SJSA1 (cell line): ENCODE results near the gene BOC. TPM values are rescaled to one million over a fixed set of nuclear protein-coding genes. Genes with fewer than 3 reads are reported as not detected.

ENCODE experiments used
- DNase-seq, 2 experiments: peaks; one replicate each; pipeline ENCODE4 v3.0.0-alpha.2; 2015 to 2020; ENCODE audit warnings: low spot score in 2 of 2, low read depth in 1 of 2
- H3K27ac ChIP-seq: fragments of 250-450 bp; sonication (Bioruptor Pico); 2 replicates; pipeline ENCODE4 v1.5.1; 2020; ENCODE audit warnings: mild to moderate bottlenecking, moderate library complexity
- H3K27me3 ChIP-seq: fragments of 250-450 bp; sonication (Bioruptor Pico); replicated peaks from 2 replicates; pipeline ENCODE4 v1.5.1; 2020; ENCODE audit warnings: mild to moderate bottlenecking, moderate library complexity
- H3K36me3 ChIP-seq: fragments of 250-450 bp; sonication (Bioruptor Pico); 2 replicates; pipeline ENCODE4 v1.5.1; 2020; ENCODE audit warnings: mild to moderate bottlenecking
- H3K4me1 ChIP-seq: fragments of 250-450 bp; sonication (Bioruptor Pico); replicated peaks from 2 replicates; pipeline ENCODE4 v1.6.1; 2021; ENCODE audit warnings: mild to moderate bottlenecking
- H3K4me3 ChIP-seq: fragments of 250-450 bp; sonication (Bioruptor Pico); 2 replicates; pipeline ENCODE4 v1.5.1; 2020; ENCODE audit warnings: mild to moderate bottlenecking
- H3K9me3 ChIP-seq: fragments of 250-450 bp; sonication (Bioruptor Pico); replicated peaks from 2 replicates; pipeline ENCODE4 v1.5.1; 2020; ENCODE audit warnings: mild to moderate bottlenecking
- total RNA-seq: library from RNA; depleted of rRNA; stranded (reverse); fragments of >200 nt; shearing (Covaris generic); gene quantifications from 2 replicates; pipeline ENCODE4 v1.2.3, GENCODE V29; 2014

BOC gene
- total RNA-seq, 1 experiment from 2014 or later: 0.26 TPM

- H3K27me3 ChIP-seq: no peaks in the 10 kb centered on the region
- H3K4me3 ChIP-seq: peak overlapping the region; percentile 17
- H3K9me3 ChIP-seq: no peaks in the 10 kb centered on the region
- peak; percentile 51 to 55 for DNase-seq
- H3K4me1 ChIP-seq: peaks cover 12% of the 10 kb centered on the region
- peak overlapping the region; percentile 60 for H3K27ac ChIP-seq
- H3K36me3 ChIP-seq: no peaks in the 10 kb centered on the region
These were observed 64.8 kb downstream of the BOC start for GRCh38 chr3:113275929-113276750.

- no peaks in the 10 kb centered on the region for H3K9me3 ChIP-seq
- no peaks in the 10 kb centered on the region for H3K27me3 ChIP-seq
- no peaks in the 10 kb centered on the region for H3K36me3 ChIP-seq
- peaks cover 12% of the 10 kb centered on the region for H3K4me1 ChIP-seq
- H3K4me3 ChIP-seq: peak overlapping the region; percentile 17
- H3K27ac ChIP-seq: peak overlapping the region; percentile 60; the same call in 1 of the 2 replicates
- DNase-seq: no peak
These were observed 65.4 kb downstream of the BOC start for GRCh38 chr3:113276751-113277080.

- H3K36me3 ChIP-seq: no peaks in the 10 kb centered on the region
- no peak for DNase-seq
- H3K4me3 ChIP-seq: no peak overlapping the region
- peaks cover 12% of the 10 kb centered on the region for H3K4me1 ChIP-seq
- no peak overlapping the region for H3K27ac ChIP-seq
- no peaks in the 10 kb centered on the region for H3K9me3 ChIP-seq
- H3K27me3 ChIP-seq: no peaks in the 10 kb centered on the region
These were observed 66.1 kb downstream of the BOC start for GRCh38 chr3:113277414-113277813.

GRCh38 chr3:113277941-113278598 is 66.7 kb downstream of the BOC start:
- no peak overlapping the region for H3K27ac ChIP-seq
- no peak overlapping the region for H3K4me3 ChIP-seq
- H3K4me1 ChIP-seq: peaks cover 12% of the 10 kb centered on the region
- H3K9me3 ChIP-seq: no peaks in the 10 kb centered on the region
- no peaks in the 10 kb centered on the region for H3K36me3 ChIP-seq
- H3K27me3 ChIP-seq: no peaks in the 10 kb centered on the region
- no peak for DNase-seq

GRCh38 chr3:113278599-113278955 is 67.2 kb downstream of the BOC start:
- Histone ChIP-seq H3K27me3 (no peaks in the 10 kb centered on the region), H3K36me3 (no peaks in the 10 kb centered on the region), H3K27ac (no peak overlapping the region), H3K4me3 (no peak overlapping the region), H3K9me3 (no peaks in the 10 kb centered on the region), H3K4me1 (peaks cover 12% of the 10 kb centered on the region)
- DNase-seq: no peak

GRCh38 chr3:113279686-113280085 is 68.3 kb downstream of the BOC start:
- no peak overlapping the region for H3K4me3 ChIP-seq
- H3K4me1 ChIP-seq: peaks cover 12% of the 10 kb centered on the region
- H3K27me3 ChIP-seq: no peaks in the 10 kb centered on the region
- no peaks in the 10 kb centered on the region for H3K9me3 ChIP-seq
- DNase-seq: no peak
- no peak overlapping the region for H3K27ac ChIP-seq
- no peaks in the 10 kb centered on the region for H3K36me3 ChIP-seq

- no peak overlapping the region for H3K27ac ChIP-seq
- H3K9me3 ChIP-seq: no peaks in the 10 kb centered on the region
- H3K4me3 ChIP-seq: no peak overlapping the region
- peaks cover 15% of the 10 kb centered on the region for H3K4me1 ChIP-seq
- no peaks in the 10 kb centered on the region for H3K36me3 ChIP-seq
- no peak for DNase-seq
- H3K27me3 ChIP-seq: no peaks in the 10 kb centered on the region
These were observed 71.9 kb downstream of the BOC start for GRCh38 chr3:113283306-113283705.

- Histone ChIP-seq H3K4me1 (peaks cover 15% of the 10 kb centered on the region), H3K36me3 (no peaks in the 10 kb centered on the region), H3K4me3 (no peak overlapping the region), H3K9me3 (no peaks in the 10 kb centered on the region), H3K27me3 (no peaks in the 10 kb centered on the region), H3K27ac (no peak overlapping the region)
- no peak for DNase-seq
These were observed 73.2 kb downstream of the BOC start for GRCh38 chr3:113284453-113285050.

GRCh38 chr3:113285226-113285625 is 73.9 kb downstream of the BOC start:
- Histone ChIP-seq H3K36me3 (no peaks in the 10 kb centered on the region), H3K4me3 (no peak overlapping the region), H3K27ac (no peak overlapping the region), H3K27me3 (no peaks in the 10 kb centered on the region), H3K4me1 (peaks cover 15% of the 10 kb centered on the region), H3K9me3 (no peaks in the 10 kb centered on the region)
- no peak for DNase-seq

- no peak for DNase-seq
- Histone ChIP-seq H3K4me3 (no peak overlapping the region), H3K27ac (no peak overlapping the region), H3K9me3 (no peaks in the 10 kb centered on the region), H3K36me3 (no peaks in the 10 kb centered on the region), H3K4me1 (peaks cover 15% of the 10 kb centered on the region), H3K27me3 (peaks cover 3% of the 10 kb centered on the region; the same call in 1 of the 2 replicates)
These were observed 74.4 kb downstream of the BOC start for GRCh38 chr3:113285741-113286140.

GRCh38 chr3:113286524-113286923 is 75.2 kb downstream of the BOC start:
- Histone ChIP-seq H3K4me1 (peaks cover 15% of the 10 kb centered on the region), H3K9me3 (no peaks in the 10 kb centered on the region), H3K4me3 (no peak overlapping the region), H3K27ac (no peak overlapping the region), H3K27me3 (peaks cover 3% of the 10 kb centered on the region; the same call in 1 of the 2 replicates), H3K36me3 (no peaks in the 10 kb centered on the region)
- no peak for DNase-seq

- Histone ChIP-seq H3K36me3 (no peaks in the 10 kb centered on the region), H3K9me3 (no peaks in the 10 kb centered on the region), H3K27ac (peak overlapping the region; percentile 9), H3K27me3 (peaks cover 3% of the 10 kb centered on the region; the same call in 1 of the 2 replicates), H3K4me3 (no peak overlapping the region), H3K4me1 (peaks cover 15% of the 10 kb centered on the region)
- DNase-seq: peak in 1 of 2 experiments; percentile 78
These were observed 75.9 kb downstream of the BOC start for GRCh38 chr3:113287111-113287802.

GRCh38 chr3:113287803-113288648 is 76.7 kb downstream of the BOC start:
- Histone ChIP-seq H3K4me1 (peaks cover 15% of the 10 kb centered on the region), H3K4me3 (no peak overlapping the region), H3K36me3 (no peaks in the 10 kb centered on the region), H3K9me3 (no peaks in the 10 kb centered on the region), H3K27me3 (peaks cover 3% of the 10 kb centered on the region; the same call in 1 of the 2 replicates), H3K27ac (peak overlapping the region; percentile 9)
- DNase-seq: peak in 1 of 2 experiments; percentile 60
